ENCODE measurements around the gene DAPK1.

The DAPK1 gene

GRCh38 chr9:87603854-87604490 is 106.3 kb downstream of the DAPK1 start:
- Mint-ChIP-seq H3K4me3 (no peak overlapping the region), H3K4me1 (ENCODE audit: low read depth) (no peaks in the 10 kb centered on the region), H3K36me3 (ENCODE audit: low read depth) (no peaks in the 10 kb centered on the region), H3K27me3 (ENCODE audit: low read depth) (peaks cover 20% of the 10 kb centered on the region), H3K27ac (no peak overlapping the region), H3K9me3 (peaks cover 4% of the 10 kb centered on the region)

GRCh38 chr9:87604886-87605588 is 107.4 kb downstream of the DAPK1 start:
- Mint-ChIP-seq H3K4me1 (ENCODE audit: low read depth) (no peaks in the 10 kb centered on the region), H3K9me3 (peaks cover 4% of the 10 kb centered on the region), H3K4me3 (no peak overlapping the region), H3K36me3 (ENCODE audit: low read depth) (no peaks in the 10 kb centered on the region), H3K27ac (no peak overlapping the region), H3K27me3 (ENCODE audit: low read depth) (peaks cover 20% of the 10 kb centered on the region)

- Mint-ChIP-seq H3K4me3 (no peak overlapping the region), H3K9me3 (peaks cover 4% of the 10 kb centered on the region), H3K27me3 (ENCODE audit: low read depth) (peaks cover 20% of the 10 kb centered on the region), H3K27ac (no peak overlapping the region), H3K36me3 (ENCODE audit: low read depth) (no peaks in the 10 kb centered on the region), H3K4me1 (ENCODE audit: low read depth) (no peaks in the 10 kb centered on the region)
Measured at GRCh38 chr9:87605676-87606075, 108.0 kb downstream of the DAPK1 start.

- H3K27me3 Mint-ChIP-seq (ENCODE audit: low read depth), result peaks cover 20% of the 10 kb centered on the region
- H3K4me1 Mint-ChIP-seq (ENCODE audit: low read depth), result no peaks in the 10 kb centered on the region
- H3K9me3 Mint-ChIP-seq, result peaks cover 4% of the 10 kb centered on the region
- no peak overlapping the region for H3K27ac Mint-ChIP-seq
- no peaks in the 10 kb centered on the region for H3K36me3 Mint-ChIP-seq (ENCODE audit: low read depth)
- no peak overlapping the region for H3K4me3 Mint-ChIP-seq
Measured at GRCh38 chr9:87606841-87607521, 109.3 kb downstream of the DAPK1 start.

GRCh38 chr9:87607859-87608258 is 110.2 kb downstream of the DAPK1 start:
- Mint-ChIP-seq H3K27me3 (ENCODE audit: low read depth) (peaks cover 20% of the 10 kb centered on the region), H3K27ac (no peak overlapping the region), H3K9me3 (peaks cover 4% of the 10 kb centered on the region), H3K36me3 (ENCODE audit: low read depth) (no peaks in the 10 kb centered on the region), H3K4me1 (ENCODE audit: low read depth) (no peaks in the 10 kb centered on the region), H3K4me3 (no peak overlapping the region)

GRCh38 chr9:87609002-87609401 is 111.3 kb downstream of the DAPK1 start:
- Mint-ChIP-seq H3K4me1 (ENCODE audit: low read depth) (no peaks in the 10 kb centered on the region), H3K27me3 (ENCODE audit: low read depth) (peaks cover 20% of the 10 kb centered on the region), H3K9me3 (peaks cover 4% of the 10 kb centered on the region), H3K4me3 (no peak overlapping the region), H3K27ac (no peak overlapping the region), H3K36me3 (ENCODE audit: low read depth) (no peaks in the 10 kb centered on the region)

GRCh38 chr9:87609486-87609885 is 111.8 kb downstream of the DAPK1 start:
- H3K36me3 Mint-ChIP-seq (ENCODE audit: low read depth), result no peaks in the 10 kb centered on the region
- H3K27me3 Mint-ChIP-seq (ENCODE audit: low read depth), result peaks cover 15% of the 10 kb centered on the region
- no peak overlapping the region for H3K4me3 Mint-ChIP-seq
- no peak overlapping the region for H3K27ac Mint-ChIP-seq
- peaks cover 4% of the 10 kb centered on the region for H3K9me3 Mint-ChIP-seq
- H3K4me1 Mint-ChIP-seq (ENCODE audit: low read depth), result no peaks in the 10 kb centered on the region

GRCh38 chr9:87610200-87611155 is 112.8 kb downstream of the DAPK1 start:
- H3K4me3 Mint-ChIP-seq, result no peak overlapping the region
- H3K27me3 Mint-ChIP-seq (ENCODE audit: low read depth), result peaks cover 6% of the 10 kb centered on the region
- no peaks in the 10 kb centered on the region for H3K4me1 Mint-ChIP-seq (ENCODE audit: low read depth)
- no peak overlapping the region for H3K27ac Mint-ChIP-seq
- H3K36me3 Mint-ChIP-seq (ENCODE audit: low read depth), result no peaks in the 10 kb centered on the region
- peaks cover 4% of the 10 kb centered on the region for H3K9me3 Mint-ChIP-seq

- H3K36me3 Mint-ChIP-seq (ENCODE audit: low read depth), result no peaks in the 10 kb centered on the region
- H3K9me3 Mint-ChIP-seq, result peaks cover 4% of the 10 kb centered on the region
- no peaks in the 10 kb centered on the region for H3K4me1 Mint-ChIP-seq (ENCODE audit: low read depth)
- no peak overlapping the region for H3K27ac Mint-ChIP-seq
- H3K4me3 Mint-ChIP-seq, result no peak overlapping the region
- H3K27me3 Mint-ChIP-seq (ENCODE audit: low read depth), result no peaks in the 10 kb centered on the region
Measured at GRCh38 chr9:87611776-87612175, 114.1 kb downstream of the DAPK1 start.

- Mint-ChIP-seq H3K27me3 (ENCODE audit: low read depth) (no peaks in the 10 kb centered on the region), H3K9me3 (peaks cover 4% of the 10 kb centered on the region), H3K27ac (no peak overlapping the region), H3K36me3 (ENCODE audit: low read depth) (no peaks in the 10 kb centered on the region), H3K4me1 (ENCODE audit: low read depth) (no peaks in the 10 kb centered on the region), H3K4me3 (no peak overlapping the region)
Measured at GRCh38 chr9:87612536-87612935, 114.9 kb downstream of the DAPK1 start.

- Mint-ChIP-seq H3K4me1 (ENCODE audit: low read depth) (no peaks in the 10 kb centered on the region), H3K4me3 (no peak overlapping the region), H3K36me3 (ENCODE audit: low read depth) (no peaks in the 10 kb centered on the region), H3K27ac (no peak overlapping the region), H3K27me3 (ENCODE audit: low read depth) (no peaks in the 10 kb centered on the region), H3K9me3 (no peaks in the 10 kb centered on the region)
Measured at GRCh38 chr9:87613265-87614111, 115.8 kb downstream of the DAPK1 start.

- H3K27me3 Mint-ChIP-seq (ENCODE audit: low read depth), result no peaks in the 10 kb centered on the region
- H3K4me3 Mint-ChIP-seq, result no peak overlapping the region
- H3K36me3 Mint-ChIP-seq (ENCODE audit: low read depth), result no peaks in the 10 kb centered on the region
Measured at GRCh38 chr9:87614397-87614796, 116.7 kb downstream of the DAPK1 start.

GRCh38 chr9:87615136-87615535 is 117.5 kb downstream of the DAPK1 start:
- no peak overlapping the region for H3K4me3 Mint-ChIP-seq
- no peak overlapping the region for H3K27ac Mint-ChIP-seq
- H3K36me3 Mint-ChIP-seq (ENCODE audit: low read depth), result no peaks in the 10 kb centered on the region
- no peaks in the 10 kb centered on the region for H3K9me3 Mint-ChIP-seq
- H3K27me3 Mint-ChIP-seq (ENCODE audit: low read depth), result no peaks in the 10 kb centered on the region
- no peaks in the 10 kb centered on the region for H3K4me1 Mint-ChIP-seq (ENCODE audit: low read depth)

More at GRCh38 chr9:87614397-87614796, 116.7 kb downstream of the DAPK1 start:
- H3K4me1 Mint-ChIP-seq (ENCODE audit: low read depth), result no peaks in the 10 kb centered on the region
- no peak overlapping the region for H3K27ac Mint-ChIP-seq
- H3K9me3 Mint-ChIP-seq, result no peaks in the 10 kb centered on the region
